ENCODE data around the gene FMN1. TPM values are rescaled to one million over a fixed set of nuclear protein-coding genes. Genes with fewer than 3 reads are reported as not detected.

The FMN1 gene
- total and polyA plus RNA-seq, 2 of the 8 experiments (the other 6 are each of a cell fraction or from before 2014, with no cell fraction given), result 0.27 to 3.7 TPM

GRCh38 chr15:33182926-33183325, 11.6 kb downstream of the FMN1 start:
- no peak for DNase-seq (ENCODE audit: low read depth in 1 of 2, low spot score in 2 of 2)

More at GRCh38 chr15:33182926-33183325, 11.6 kb downstream of the FMN1 start:
- CTCF ChIA-PET (ENCODE audit: partially characterized antibody), result interaction anchor here (1.4 to 4.1 kb wide), 2 partner anchors 10 to 24 kb away, joined by 3 to 21 read pairs; partner anchors contain the start of gene FMN1
- Histone ChIP-seq H3K9me3 (ENCODE audit: insufficient read depth in 2 of 2, low read depth in 1 of 2, low read length in 1 of 2) (no peaks in the 10 kb centered on the region), H3K4me3 (ENCODE audit: extremely low read depth in 1 of 4, insufficient read depth in 2 of 4, low read depth in 3 of 4, low read length in 4 of 4) (no peak overlapping the region), H2BK15ac (ENCODE audit: low read length) (no peak overlapping the region), H3K4me1 (replicated peaks in 1 of 4; ENCODE audit: control insufficient read depth in 3 of 4, insufficient read depth in 4 of 4, low read length in 3 of 4) (peaks cover 0 to 7% (median 1%) of the 10 kb centered on the region in 4 experiments; a peak in 2 of 7 replicates), H2AFZ (ENCODE audit: low read length) (no peak overlapping the region), H3K56ac (replicated peaks; ENCODE audit: insufficient read length, low read depth, low read length) (no peak overlapping the region), H3K4me2 (ENCODE audit: insufficient read depth in 1 of 2, low read depth in 2 of 2, low read length in 2 of 2) (no peak overlapping the region), H3K79me2 (ENCODE audit: control insufficient read depth in 1 of 2, insufficient read depth in 2 of 2, low read length in 2 of 2) (no peaks in the 10 kb centered on the region), H3K79me1 (ENCODE audit: low read depth, low read length) (no peaks in the 10 kb centered on the region), H4K8ac (ENCODE audit: extremely low read depth, insufficient read depth, low read length) (no peak overlapping the region), H2AK5ac (ENCODE audit: low read depth, low read length) (no peak overlapping the region), H3K23me2 (ENCODE audit: low read depth, low read length) (no peaks in the 10 kb centered on the region), H2BK5ac (ENCODE audit: low read depth, low read length) (no peak overlapping the region), H3K14ac (ENCODE audit: insufficient read length) (no peak overlapping the region), H3K4ac (replicated peaks; ENCODE audit: insufficient read length, low read depth, low read length) (no peak overlapping the region), H2BK120ac (replicated peaks; ENCODE audit: low read depth, low read length) (no peak overlapping the region), H3K36me3 (ENCODE audit: control insufficient read depth in 2 of 4, insufficient read depth in 4 of 4, low read length in 3 of 4) (no peaks in the 10 kb centered on the region), H4K5ac (ENCODE audit: insufficient read length, low read depth, low read length) (no peak overlapping the region), H2BK12ac (ENCODE audit: low read depth, low read length) (no peak overlapping the region), H3K27ac (ENCODE audit: low read depth, low read length) (no peak overlapping the region), H3K23ac (ENCODE audit: insufficient read length) (no peak overlapping the region), H3K18ac (ENCODE audit: extremely low read depth, low read length) (no peak overlapping the region), H2BK20ac (ENCODE audit: low read length) (no peak overlapping the region), H3K9ac (replicated peaks in 1 of 4; ENCODE audit: extremely low read depth in 1 of 4, low read depth in 3 of 4, low read length in 3 of 4) (no peak overlapping the region), H4K20me1 (replicated peaks in 1 of 2; ENCODE audit: control insufficient read depth in 1 of 2, insufficient read depth in 2 of 2, low read length in 2 of 2) (no peaks in the 10 kb centered on the region), H4K91ac (replicated peaks; ENCODE audit: insufficient read length, low read length) (no peak overlapping the region), H3K27me3 (replicated peaks in 1 of 4; ENCODE audit: control insufficient read depth in 3 of 4, extremely low read depth in 1 of 4, insufficient read depth in 3 of 4, low read length in 3 of 4) (no peaks in the 10 kb centered on the region)
- TF ChIP-seq SP1 (IDR thresholded peaks at IDR 0.05; ENCODE audit: low read depth, low read length), result no peak
- no peak for TF ChIP-seq BACH1 (IDR thresholded peaks at IDR 0.05; ENCODE audit: low read length)
- TF ChIP-seq SRF (IDR thresholded peaks at IDR 0.05; ENCODE audit: low read depth, low read length), result no peak
- no peak for TF ChIP-seq GTF2F1 (IDR thresholded peaks at IDR 0.05; ENCODE audit: borderline replicate concordance, low read depth, low read length)
- no peak for TF ChIP-seq SP4 (IDR thresholded peaks at IDR 0.05; ENCODE audit: low read length)
- no peak for TF ChIP-seq RXRA (IDR thresholded peaks at IDR 0.05; ENCODE audit: insufficient read depth, low read depth, low read length)
- no peak for TF ChIP-seq NRF1 (IDR thresholded peaks at IDR 0.05; ENCODE audit: low read depth, low read length)
- no peak for TF ChIP-seq EP300 (IDR thresholded peaks at IDR 0.05; ENCODE audit: borderline replicate concordance in 1 of 2, low read depth in 2 of 2, low read length in 2 of 2)
- no peak for TF ChIP-seq CBX8 (IDR thresholded peaks at IDR 0.05; ENCODE audit: borderline replicate concordance, low read depth, low read length)
- no peak for TF ChIP-seq CTCF (IDR thresholded peaks at IDR 0.05; ENCODE audit: control extremely low read depth in 1 of 3, insufficient read depth in 1 of 3, low read depth in 1 of 3, low read length in 3 of 3)
- no peak for TF ChIP-seq JUN (IDR thresholded peaks at IDR 0.05; ENCODE audit: low read depth, low read length)
- TF ChIP-seq POLR2AphosphoS5 (IDR thresholded peaks at IDR 0.05; ENCODE audit: low read depth, low read length), result no peak
- 91% methylated on average over 2 of the region's 2 CpGs; no CpG with 5 or more reads in 1 of the 2 experiments for WGBS, 2 experiments (ENCODE audit: extremely low coverage in 1 of 2, insufficient coverage in 1 of 2, insufficient read length in 1 of 2, insufficient replicate concordance in 2 of 2, low coverage in 1 of 2, low lambda C conversion rate in 2 of 2, missing lambda C conversion rate in 1 of 2)
- POLR2A ChIA-PET (ENCODE audit: partially characterized antibody), result no interaction called here
- FAIRE-seq, result no peak
